T-cell (primary cell): ENCODE measurements around the gene XXYLT1. TPM values are rescaled to one million over a fixed set of nuclear protein-coding genes. Genes with fewer than 3 reads are reported as not detected.

Source experiments
- ATAC-seq, 4 experiments: fragments of 200-7000 bp in 3 of 4; fragments of 150-1000 bp in 1 of 4; cut with Tn5 transposase; replicated peaks in 1 of 4; 1 replicate in 3 of 4; 2 replicates in 1 of 4; pipeline ENCODE4 v1.10.0; 2021; ENCODE audit warnings: moderate library complexity in 3 of 4, mild to moderate bottlenecking in 2 of 4, moderate number of reproducible peaks in 1 of 4
- CTCF ChIA-PET, 2 donors: fragments of 300-600 bp; sonication (Branson Sonifier 250); formaldehyde crosslinking; loops; one replicate each; lab custom pipeline; 2022; ENCODE audit warnings: antibody characterized with exemption in 2 of 2; lab: Charles Lee
- POLR2A ChIA-PET, 2 donors: fragments of 300-600 bp; sonication (Branson Sonifier 250); formaldehyde crosslinking; loops; one replicate each; lab custom pipeline; 2022; ENCODE audit warnings: antibody characterized with exemption in 2 of 2; lab: Charles Lee
- DNase-seq, 35 experiments: peaks; one replicate each; pipeline versions ENCODE4 v3.0.0 to v3.0.0-alpha.2; 2013 to 2023
- H3K27ac ChIP-seq: one replicate; pipeline ENCODE4 v1.5.1; 2013; ENCODE audit warnings: low read length
- H3K27me3 ChIP-seq, 2 experiments: replicated peaks in 1 of 2; 1 replicate in 1 of 2; 2 replicates in 1 of 2; pipeline versions ENCODE4 v1.6.1 to v1.7.0; 2013; ENCODE audit warnings: low read length in 1 of 2, mixed read lengths in 1 of 2; ENCODE audit not compliant: control insufficient read depth in 2 of 2, insufficient read depth in 2 of 2; ENCODE audit errors: extremely low read depth in 1 of 2
- H3K36me3 ChIP-seq, 2 donors: 1 replicate in 1 of 2; 2 replicates in 1 of 2; pipeline versions ENCODE4 v1.6.1 to v1.7.0; 2013; ENCODE audit warnings: low read length in 1 of 2; ENCODE audit not compliant: control insufficient read depth in 2 of 2, insufficient read depth in 1 of 2; ENCODE audit errors: extremely low read depth in 1 of 2
- H3K4me1 ChIP-seq, 2 experiments: 1 replicate in 1 of 2; 2 replicates in 1 of 2; pipeline versions ENCODE4 v1.6.1 to v1.7.0; 2013; ENCODE audit warnings: low read length in 2 of 2, mixed read lengths in 1 of 2; ENCODE audit not compliant: insufficient read depth in 2 of 2, control insufficient read depth in 1 of 2; ENCODE audit errors: extremely low read depth in 1 of 2
- H3K4me3 ChIP-seq, 2 donors: 1 replicate in 1 of 2; 2 replicates in 1 of 2; pipeline versions ENCODE4 v1.5.1 to v1.7.0; 2013; ENCODE audit warnings: mild to moderate bottlenecking in 2 of 2, low read length in 1 of 2, moderate library complexity in 1 of 2; ENCODE audit not compliant: control insufficient read depth in 1 of 2; ENCODE audit errors: extremely low read depth in 1 of 2
- H3K9me3 ChIP-seq: 2 replicates; pipeline ENCODE4 v1.7.0; 2013
- H3K27ac Mint-ChIP-seq, 2 donors: one replicate each; pipeline ENCODE4 v1.8.0; 2020 to 2021; ENCODE audit warnings: mild to moderate bottlenecking in 2 of 2, mixed read lengths in 2 of 2
- H3K27me3 Mint-ChIP-seq, 2 donors: one replicate each; pipeline ENCODE4 v1.8.0; 2021 to 2022; ENCODE audit warnings: mixed read lengths in 2 of 2
- H3K36me3 Mint-ChIP-seq: one replicate; pipeline ENCODE4 v1.8.0; 2021; ENCODE audit warnings: mixed read lengths
- H3K4me1 Mint-ChIP-seq, 3 donors: one replicate each; pipeline ENCODE4 v1.8.0; 2020 to 2022; ENCODE audit warnings: mixed read lengths in 3 of 3, mild to moderate bottlenecking in 1 of 3
- H3K4me3 Mint-ChIP-seq, 3 donors: one replicate each; pipeline ENCODE4 v1.8.0; 2020 to 2022; ENCODE audit warnings: mild to moderate bottlenecking in 3 of 3, mixed read lengths in 3 of 3, moderate library complexity in 3 of 3
- H3K9me3 Mint-ChIP-seq, 3 donors: one replicate each; pipeline ENCODE4 v1.8.0; 2020 to 2022; ENCODE audit warnings: mixed read lengths in 3 of 3
- WGBS: methylation state at CpG from one replicate; pipeline ENCODE4 v1.1.5; 2013; ENCODE audit warnings: missing lambda C conversion rate; ENCODE audit not compliant: insufficient coverage; 5-methylcytosine and 5-hydroxymethylcytosine counted together
- total RNA-seq, 35 experiments: library from RNA in 6 of 35; stranded (reverse) in 6 of 35; fragments of 120-200 nt in 1 of 35; gene quantifications; one replicate each; pipeline versions ENCODE4 v1.2.1 to v1.2.4 and lab custom pipeline; 2013 to 2026

Gene XXYLT1
- total RNA-seq, 5 donors from 2014 or later (not counting 1 experiment from before 2014, with no cell fraction given), result 4.6 to 9.1 (median 5.7) TPM

DNA sequence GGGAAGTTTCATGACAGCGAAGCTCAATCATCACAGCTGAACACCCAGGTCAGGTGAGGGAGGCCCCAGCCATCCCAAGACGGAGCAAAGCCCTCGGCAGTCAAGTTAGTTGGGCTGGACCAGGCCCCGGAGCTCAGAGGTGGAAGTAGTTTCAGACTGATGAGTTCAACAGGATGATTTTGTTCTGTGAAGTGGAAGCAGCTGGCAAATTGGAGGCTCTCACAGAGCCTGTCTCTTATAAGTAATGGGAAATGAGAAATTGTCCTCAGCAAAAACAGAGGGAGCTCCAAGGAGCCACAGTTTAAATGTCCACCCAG, 245.1 kb downstream of the XXYLT1 start:
- Mint-ChIP-seq H3K4me1 (no peaks in the 10 kb centered on the region), H3K9me3 (no peaks in the 10 kb centered on the region), H3K27me3 (peaks cover 9 to 11% of the 10 kb centered on the region in 2 donors), H3K4me3 (no peak overlapping the region), H3K36me3 (peaks cover 3% of the 10 kb centered on the region), H3K27ac (no peak overlapping the region)
- WGBS, result 74% methylated on average over 3 of the region's 4 CpGs
- ATAC-seq (no peak), DNase-seq (no peak)
- POLR2A ChIA-PET, result no interaction called here
- Histone ChIP-seq H3K36me3 (no peaks in the 10 kb centered on the region), H3K27ac (no peak overlapping the region), H3K27me3 (peaks cover 0 to 7% of the 10 kb centered on the region in 2 experiments), H3K4me3 (no peak overlapping the region), H3K4me1 (no peaks in the 10 kb centered on the region), H3K9me3 (no peaks in the 10 kb centered on the region)
- CTCF ChIA-PET, result no interaction called here

- DNase-seq (no peak), ATAC-seq (no peak)
- Mint-ChIP-seq H3K4me3 (no peak overlapping the region), H3K4me1 (no peaks in the 10 kb centered on the region), H3K36me3 (peaks cover 3% of the 10 kb centered on the region), H3K9me3 (no peaks in the 10 kb centered on the region), H3K27ac (no peak overlapping the region), H3K27me3 (peaks cover 9 to 15% of the 10 kb centered on the region in 2 donors)
- H3K27me3 ChIP-seq, result peaks cover 0 to 13% of the 10 kb centered on the region in 2 experiments
- H3K4me3 ChIP-seq, result no peak overlapping the region
- no peaks in the 10 kb centered on the region for H3K9me3 ChIP-seq
- H3K36me3 ChIP-seq, result no peaks in the 10 kb centered on the region
- CTCF ChIA-PET, result interaction anchor here in 1 of 2 donors (0.7 kb wide), 1 partner anchor 653 kb away, joined by 3 read pairs; no protein-coding TSS in a partner anchor
- POLR2A ChIA-PET, result no interaction called here
- WGBS, result 94% methylated on average over 13 of the region's 17 CpGs
- H3K4me1 ChIP-seq, result no peaks in the 10 kb centered on the region
- no peak overlapping the region for H3K27ac ChIP-seq
Measured at GRCh38 chr3:195025056-195025883, 245.7 kb downstream of the XXYLT1 start.

DNA sequence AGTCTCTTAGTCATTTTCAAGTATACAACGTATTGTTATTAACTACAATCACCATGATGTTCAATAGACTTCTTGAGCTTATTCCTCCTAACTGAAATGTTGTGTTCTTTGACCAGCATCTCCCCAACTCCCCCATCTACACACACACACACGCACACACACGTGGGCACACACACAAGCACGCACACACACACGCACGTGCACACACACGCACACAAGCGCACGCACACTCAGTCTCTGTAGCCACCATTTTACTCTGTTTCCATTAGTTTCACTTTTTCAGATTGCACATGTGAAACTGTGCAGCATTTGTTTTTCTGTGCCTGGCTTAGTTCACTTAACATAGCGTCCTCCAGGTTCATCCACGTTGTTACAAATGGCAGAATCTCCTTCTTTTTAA, 247.0 kb downstream of the XXYLT1 start:
- H3K9me3 Mint-ChIP-seq, result no peaks in the 10 kb centered on the region
- no peaks in the 10 kb centered on the region for H3K4me1 ChIP-seq
- ChIA-PET POLR2A (no interaction called here), CTCF (no interaction called here)
- no peak overlapping the region for H3K4me3 Mint-ChIP-seq
- WGBS, result 76% methylated on average over 10 of the region's 11 CpGs
- H3K27ac Mint-ChIP-seq, result no peak overlapping the region
- H3K27me3 ChIP-seq, result peaks cover 0 to 19% of the 10 kb centered on the region in 2 experiments
- H3K9me3 ChIP-seq, result no peaks in the 10 kb centered on the region
- H3K27me3 Mint-ChIP-seq, result peaks cover 17 to 22% of the 10 kb centered on the region in 2 donors
- ATAC-seq (no peak), DNase-seq (no peak)
- H3K4me3 ChIP-seq, result no peak overlapping the region
- H3K27ac ChIP-seq, result no peak overlapping the region
- no peaks in the 10 kb centered on the region for H3K4me1 Mint-ChIP-seq
- no peaks in the 10 kb centered on the region for H3K36me3 ChIP-seq
- peaks cover 3% of the 10 kb centered on the region for H3K36me3 Mint-ChIP-seq

- DNase-seq (no peak), ATAC-seq (no peak)
- H3K4me3 Mint-ChIP-seq, result no peak overlapping the region
- no CpG with 5 or more reads among the region's 2 CpGs for WGBS
- H3K36me3 Mint-ChIP-seq, result peaks cover 3% of the 10 kb centered on the region
- H3K27me3 Mint-ChIP-seq, result peaks cover 17 to 23% of the 10 kb centered on the region in 2 donors
- CTCF ChIA-PET, result no interaction called here
- H3K4me1 Mint-ChIP-seq, result no peaks in the 10 kb centered on the region
- H3K9me3 ChIP-seq, result no peaks in the 10 kb centered on the region
- H3K27ac Mint-ChIP-seq, result no peak overlapping the region
- peaks cover 0 to 19% of the 10 kb centered on the region in 2 experiments for H3K27me3 ChIP-seq
- H3K27ac ChIP-seq, result no peak overlapping the region
- H3K4me3 ChIP-seq, result no peak overlapping the region
- POLR2A ChIA-PET, result no interaction called here
- H3K9me3 Mint-ChIP-seq, result no peaks in the 10 kb centered on the region
- H3K4me1 ChIP-seq, result no peaks in the 10 kb centered on the region
- H3K36me3 ChIP-seq, result no peaks in the 10 kb centered on the region
Measured at GRCh38 chr3:195023576-195023975, 247.4 kb downstream of the XXYLT1 start.

DNA sequence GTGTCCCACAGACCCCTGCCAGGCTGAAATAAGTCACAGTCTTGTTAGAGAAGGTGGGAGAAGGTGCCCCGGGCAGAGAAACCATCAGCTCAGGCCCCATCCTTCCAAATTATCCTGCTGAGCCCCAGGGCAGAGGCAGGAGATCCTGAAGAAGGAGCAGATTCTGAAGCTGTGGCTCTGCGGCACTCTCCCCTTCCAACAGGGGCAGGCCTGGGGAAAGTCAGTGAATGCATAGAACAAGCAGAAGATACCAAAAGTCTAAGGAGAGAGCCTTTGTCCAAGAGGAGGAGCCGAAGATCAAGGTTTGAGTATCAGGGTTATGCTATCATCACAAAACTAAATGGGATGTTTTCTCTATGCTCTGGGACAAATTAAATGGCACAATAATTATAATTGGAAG, 249.3 kb downstream of the XXYLT1 start:
- Mint-ChIP-seq H3K4me3 (no peak overlapping the region), H3K27ac (no peak overlapping the region), H3K9me3 (no peaks in the 10 kb centered on the region), H3K27me3 (peaks cover 17 to 30% of the 10 kb centered on the region in 2 donors), H3K4me1 (no peaks in the 10 kb centered on the region), H3K36me3 (peaks cover 3% of the 10 kb centered on the region)
- no peaks in the 10 kb centered on the region for H3K4me1 ChIP-seq
- ChIA-PET CTCF (no interaction called here), POLR2A (no interaction called here)
- no CpG with 5 or more reads among the region's 3 CpGs for WGBS
- no peak overlapping the region for H3K4me3 ChIP-seq
- DNase-seq, result no peak
- H3K36me3 ChIP-seq, result no peaks in the 10 kb centered on the region
- no peak overlapping the region for H3K27ac ChIP-seq
- ATAC-seq, result no peak
- H3K9me3 ChIP-seq, result no peaks in the 10 kb centered on the region
- peaks cover 0 to 14% of the 10 kb centered on the region in 2 experiments for H3K27me3 ChIP-seq

DNA sequence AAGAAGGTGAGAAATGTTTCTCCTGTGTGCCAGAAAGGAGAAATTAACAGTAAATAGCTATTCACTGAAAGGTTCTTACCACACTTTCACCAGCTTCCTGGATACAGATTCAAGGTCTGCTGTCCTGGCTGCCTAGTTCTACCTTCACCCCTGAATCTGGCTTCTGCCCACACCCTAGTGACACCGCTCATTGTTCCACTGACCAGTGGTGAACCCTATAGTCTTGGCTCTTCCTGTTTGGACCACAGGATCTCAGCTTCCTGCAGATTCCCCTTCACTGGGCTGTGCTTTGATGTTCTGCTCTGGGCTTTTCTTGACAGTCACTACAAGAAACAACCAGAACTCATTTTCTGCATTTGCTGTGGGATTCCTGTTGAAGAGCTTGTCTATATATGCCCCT, 250.0 kb downstream of the XXYLT1 start:
- CTCF ChIA-PET, result no interaction called here
- no peaks in the 10 kb centered on the region for H3K9me3 ChIP-seq
- Mint-ChIP-seq H3K27me3 (peaks cover 17 to 30% of the 10 kb centered on the region in 2 donors), H3K27ac (no peak overlapping the region), H3K4me3 (no peak overlapping the region), H3K36me3 (peaks cover 3% of the 10 kb centered on the region), H3K4me1 (no peaks in the 10 kb centered on the region), H3K9me3 (no peaks in the 10 kb centered on the region)
- ATAC-seq, result no peak
- no peaks in the 10 kb centered on the region for H3K4me1 ChIP-seq
- H3K4me3 ChIP-seq, result no peak overlapping the region
- POLR2A ChIA-PET, result no interaction called here
- H3K27me3 ChIP-seq, result peaks cover 0 to 15% of the 10 kb centered on the region in 2 experiments
- H3K27ac ChIP-seq, result no peak overlapping the region
- DNase-seq, result no peak
- WGBS, result 69% methylated on average over 1 of the region's 1 CpG
- no peaks in the 10 kb centered on the region for H3K36me3 ChIP-seq
